Keratinocyte (primary cell): ENCODE data around the gene GUK1. TPM values are rescaled to one million over a fixed set of nuclear protein-coding genes. Genes with fewer than 3 reads are reported as not detected.

Source experiments
- DNase-seq: peaks from one replicate; pipeline ENCODE4 v3.0.0-alpha.2; 2011; ENCODE audit warnings: low read depth, missing footprints, low spot score
- FAIRE-seq: peaks from 2 replicates; lab custom pipeline; 2011; peaks lifted over from hg19 to GRCh38; lab: Jason Lieb, UNC
- H2AFZ ChIP-seq: 2 replicates; pipeline ENCODE4 v1.6.0; 2012; ENCODE audit warnings: low read length, control low read depth, inconsistent platforms; ENCODE audit not compliant: control insufficient read depth
- H3K27ac ChIP-seq: 2 replicates; pipeline ENCODE4 v1.5.1; 2011; ENCODE audit warnings: low read length; ENCODE audit not compliant: control insufficient read depth, insufficient read depth
- H3K27me3 ChIP-seq: 3 replicates; pipeline ENCODE4 v1.6.0; 2011; ENCODE audit warnings: low read length; ENCODE audit not compliant: control insufficient read depth, insufficient read depth; ENCODE audit errors: extremely low read depth
- H3K36me3 ChIP-seq, 2 experiments: 2 replicates in 1 of 2; 3 replicates in 1 of 2; pipeline ENCODE4 v1.5.1; 2011; ENCODE audit warnings: low read length in 2 of 2, mild to moderate bottlenecking in 1 of 2; ENCODE audit not compliant: control insufficient read depth in 2 of 2, insufficient read depth in 2 of 2; ENCODE audit errors: extremely low read depth in 1 of 2
- H3K4me1 ChIP-seq: 3 replicates; pipeline ENCODE4 v1.5.1; 2011; ENCODE audit warnings: low read length; ENCODE audit not compliant: control insufficient read depth, insufficient read depth; ENCODE audit errors: extremely low read depth
- H3K4me2 ChIP-seq: 3 replicates; pipeline ENCODE4 v1.6.0; 2011; ENCODE audit warnings: low read depth, low read length; ENCODE audit not compliant: control insufficient read depth, insufficient read depth; ENCODE audit errors: extremely low read depth
- H3K4me3 ChIP-seq, 3 experiments: fragments of 200-600 bp in 1 of 3; sonication (generic) in 1 of 3; 2 replicates in 2 of 3; 3 replicates in 1 of 3; pipeline ENCODE4 v1.5.1; 2011 to 2016; ENCODE audit warnings: low read length in 3 of 3, mild to moderate bottlenecking in 3 of 3, control low read depth in 2 of 3, inconsistent platforms in 1 of 3, low read depth in 1 of 3, mixed read lengths in 1 of 3, mixed run types in 1 of 3, moderate library complexity in 1 of 3; ENCODE audit not compliant: control insufficient read depth in 2 of 3, insufficient read depth in 2 of 3; ENCODE audit errors: extremely low read depth in 1 of 3
- H3K79me2 ChIP-seq: 2 replicates; pipeline ENCODE4 v1.6.0; 2012; ENCODE audit warnings: low read length; ENCODE audit not compliant: control insufficient read depth, insufficient read depth
- H3K9ac ChIP-seq: 3 replicates; pipeline ENCODE4 v1.6.0; 2011; ENCODE audit warnings: low read length; ENCODE audit not compliant: control insufficient read depth, insufficient read depth; ENCODE audit errors: extremely low read depth
- H3K9me1 ChIP-seq: 3 replicates; pipeline ENCODE4 v1.6.0; 2011; ENCODE audit warnings: low read length; ENCODE audit not compliant: control insufficient read depth, insufficient read depth; ENCODE audit errors: extremely low read depth
- H3K9me3 ChIP-seq: 2 replicates; pipeline ENCODE4 v1.5.1; 2012; ENCODE audit warnings: low read depth, low read length; ENCODE audit not compliant: control insufficient read depth
- H4K20me1 ChIP-seq: 3 replicates; pipeline ENCODE4 v1.6.0; 2011; ENCODE audit warnings: low read length; ENCODE audit not compliant: control insufficient read depth, insufficient read depth; ENCODE audit errors: extremely low read depth
- EZH2 ChIP-seq: IDR thresholded peaks from one replicate; pipeline ENCODE4 v1.6.1; 2012; ENCODE audit warnings: inconsistent platforms, mild to moderate bottlenecking, low read length, moderate library complexity
- dilution Hi-C: fragments of 300-500 bp; cut with MboI; formaldehyde crosslinking; loops from one replicate; pipeline ENCODE4 v1.7.0; 2020; ENCODE audit warnings: low sequenced_read_pairs; ENCODE audit not compliant: extremely low pct_ligation_motif_present
- polyA plus RNA-seq, 5 experiments: library from polyadenylated mRNA; depleted of rRNA in 3 of 5; stranded (reverse) in 3 of 5; stranded (forward) in 1 of 5; unstranded in 1 of 5; fragments of >200 nt; gene quantifications; 1 replicate in 1 of 5; 2 replicates in 3 of 5; 3 replicates in 1 of 5; pipeline versions ENCODE4 v1.2.1 to v1.2.3, GENCODE V29; 2011 to 2012; ENCODE audit warnings: missing spikeins in 2 of 5, low read depth in 1 of 5, low replicate concordance in 1 of 5
- TF ChIP-seq, protein P1 (sequence below), 3 experiments: IDR thresholded peaks in 1 of 3; conservative IDR thresholded peaks in 1 of 3; optimal IDR thresholded peaks in 1 of 3; 2 replicates in 2 of 3; 3 replicates in 1 of 3; pipeline versions ENCODE3 to v1.5.1; 2011; ENCODE audit warnings: low read length in 3 of 3, mild to moderate bottlenecking in 3 of 3, moderate library complexity in 2 of 3, control low read depth in 1 of 3, inconsistent platforms in 1 of 3; ENCODE audit not compliant: insufficient read depth in 2 of 3; ENCODE audit errors: extremely low read depth in 1 of 3

Gene GUK1
- polyA plus RNA-seq, 1 donor (not counting 4 experiments of a cell fraction or from before 2014, with no cell fraction given): 450 TPM

DNA sequence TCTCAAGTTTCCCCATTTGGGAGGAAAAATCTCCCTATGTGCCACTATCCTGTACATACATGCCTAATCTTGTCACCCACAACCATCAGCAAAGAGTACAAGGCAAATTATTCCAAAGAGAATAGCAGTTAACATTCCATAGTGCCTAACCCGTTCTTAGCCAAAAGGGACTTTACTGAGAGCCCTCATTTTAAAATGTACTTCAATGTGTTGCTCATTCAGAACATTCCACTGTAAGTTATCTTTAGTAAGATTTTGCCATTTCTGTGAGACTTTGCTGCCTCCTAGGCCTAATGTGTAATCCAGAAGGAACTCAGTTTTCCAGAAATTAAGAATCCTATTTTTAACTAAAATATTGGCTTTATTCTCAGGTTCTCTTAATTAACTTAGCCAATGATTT, 19.7 kb upstream of the GUK1 start:
- DNase-seq: no peak
- Histone ChIP-seq H3K36me3 (no peaks in the 10 kb centered on the region), H3K27ac (peak overlapping the region; percentile 77), H2AFZ (peak overlapping the region; percentile 79), H3K9me1 (no peaks in the 10 kb centered on the region), H3K27me3 (no peaks in the 10 kb centered on the region), H3K4me1 (peaks cover 22% of the 10 kb centered on the region), H3K4me2 (peak overlapping the region; percentile 90), H3K79me2 (peaks cover 13% of the 10 kb centered on the region), H3K9me3 (no peaks in the 10 kb centered on the region), H4K20me1 (no peaks in the 10 kb centered on the region), H3K4me3 (peak overlapping the region; percentile 36 to 61 (median 57)), H3K9ac (peak overlapping the region; percentile 67)
- no peak for TF ChIP-seq EZH2
- TF ChIP-seq, protein P1, sequence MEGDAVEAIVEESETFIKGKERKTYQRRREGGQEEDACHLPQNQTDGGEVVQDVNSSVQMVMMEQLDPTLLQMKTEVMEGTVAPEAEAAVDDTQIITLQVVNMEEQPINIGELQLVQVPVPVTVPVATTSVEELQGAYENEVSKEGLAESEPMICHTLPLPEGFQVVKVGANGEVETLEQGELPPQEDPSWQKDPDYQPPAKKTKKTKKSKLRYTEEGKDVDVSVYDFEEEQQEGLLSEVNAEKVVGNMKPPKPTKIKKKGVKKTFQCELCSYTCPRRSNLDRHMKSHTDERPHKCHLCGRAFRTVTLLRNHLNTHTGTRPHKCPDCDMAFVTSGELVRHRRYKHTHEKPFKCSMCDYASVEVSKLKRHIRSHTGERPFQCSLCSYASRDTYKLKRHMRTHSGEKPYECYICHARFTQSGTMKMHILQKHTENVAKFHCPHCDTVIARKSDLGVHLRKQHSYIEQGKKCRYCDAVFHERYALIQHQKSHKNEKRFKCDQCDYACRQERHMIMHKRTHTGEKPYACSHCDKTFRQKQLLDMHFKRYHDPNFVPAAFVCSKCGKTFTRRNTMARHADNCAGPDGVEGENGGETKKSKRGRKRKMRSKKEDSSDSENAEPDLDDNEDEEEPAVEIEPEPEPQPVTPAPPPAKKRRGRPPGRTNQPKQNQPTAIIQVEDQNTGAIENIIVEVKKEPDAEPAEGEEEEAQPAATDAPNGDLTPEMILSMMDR (optimal IDR thresholded peaks at IDR 0.05 in 1 of 3, IDR thresholded peaks at IDR 0.05 in 1 of 3, conservative IDR thresholded peaks at IDR 0.05 in 1 of 3; ENCODE audit: extremely low read depth in 1 of 3, insufficient read depth in 2 of 3, low read length in 3 of 3): no peak
- peak; percentile 83 for FAIRE-seq
- dilution Hi-C loops: no loop called here

DNA sequence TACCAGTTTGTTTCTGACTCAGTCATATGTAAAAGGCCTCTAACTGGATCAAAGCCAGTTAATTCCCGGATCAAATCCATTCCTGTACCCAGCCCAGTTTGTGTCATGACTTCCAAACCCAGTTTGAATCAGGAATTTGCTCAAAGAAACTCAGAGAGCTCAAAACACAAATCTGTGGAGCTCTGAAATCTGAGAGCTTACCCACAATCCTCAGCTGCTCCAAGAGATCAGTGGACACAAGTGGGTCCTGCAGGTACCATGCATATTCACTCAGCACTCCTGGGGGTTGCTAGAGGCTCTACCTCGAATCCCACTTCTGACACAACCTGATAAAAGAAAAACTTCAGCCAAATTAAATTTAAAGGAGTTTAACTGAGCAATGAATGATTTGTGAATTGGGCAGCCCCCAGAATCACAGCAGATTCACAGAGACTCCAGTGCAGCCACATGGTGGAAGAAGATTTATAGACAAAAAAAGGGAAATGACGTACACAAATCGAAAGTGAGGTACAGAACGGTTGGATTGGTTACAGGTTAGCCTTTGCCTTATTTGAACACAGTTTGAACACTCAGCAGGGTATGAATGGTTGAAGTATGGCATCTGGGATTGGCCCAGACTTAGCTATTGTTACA, 19.1 kb upstream of the GUK1 start:
- peak overlapping the region; percentile 61 for H2AFZ ChIP-seq
- peaks cover 22% of the 10 kb centered on the region for H3K4me1 ChIP-seq
- peak overlapping the region; percentile 36 to 57 (median 41) for H3K4me3 ChIP-seq
- H3K79me2 ChIP-seq: peaks cover 13% of the 10 kb centered on the region
- H3K9me3 ChIP-seq: no peaks in the 10 kb centered on the region
- dilution Hi-C loops: no loop called here
- H3K27ac ChIP-seq: peak overlapping the region; percentile 77
- H4K20me1 ChIP-seq: no peaks in the 10 kb centered on the region
- H3K36me3 ChIP-seq: no peaks in the 10 kb centered on the region
- FAIRE-seq (peak; percentile 81), DNase-seq (no peak)
- peak overlapping the region; percentile 67 for H3K9ac ChIP-seq
- H3K9me1 ChIP-seq: no peaks in the 10 kb centered on the region
- TF ChIP-seq, protein P1 (optimal IDR thresholded peaks at IDR 0.05 in 1 of 3, IDR thresholded peaks at IDR 0.05 in 1 of 3, conservative IDR thresholded peaks at IDR 0.05 in 1 of 3; ENCODE audit: extremely low read depth in 1 of 3, insufficient read depth in 2 of 3, low read length in 3 of 3): peak in 2 of 3 experiments; percentile 5 to 11
- TF ChIP-seq EZH2: no peak
- H3K4me2 ChIP-seq: peak overlapping the region; percentile 90
- H3K27me3 ChIP-seq: no peaks in the 10 kb centered on the region
